Frontal cortex (tissue), 4 donors: ENCODE data around the gene HPCAL1. TPM values are rescaled to one million over a fixed set of nuclear protein-coding genes. Genes with fewer than 3 reads are reported as not detected.

Experiments used
- DNase-seq, 2 donors: peaks; one replicate each; pipeline ENCODE4 v3.0.0; 2012; ENCODE audit warnings: low spot score in 2 of 2
- FAIRE-seq: peaks from 2 replicates; lab custom pipeline; 2012; peaks lifted over from hg19 to GRCh38; lab: Jason Lieb, UNC
- total RNA-seq: library from RNA; depleted of rRNA; stranded (reverse); fragments of >200 nt; gene quantifications from one replicate; pipeline ENCODE4 v1.2.3, GENCODE V29; 2014
- donor health status: control.
- donor health status: control.
- donor health status: control.

HPCAL1 gene
- total RNA-seq, 1 donor from 2014 or later, result 26.5 TPM

DNA sequence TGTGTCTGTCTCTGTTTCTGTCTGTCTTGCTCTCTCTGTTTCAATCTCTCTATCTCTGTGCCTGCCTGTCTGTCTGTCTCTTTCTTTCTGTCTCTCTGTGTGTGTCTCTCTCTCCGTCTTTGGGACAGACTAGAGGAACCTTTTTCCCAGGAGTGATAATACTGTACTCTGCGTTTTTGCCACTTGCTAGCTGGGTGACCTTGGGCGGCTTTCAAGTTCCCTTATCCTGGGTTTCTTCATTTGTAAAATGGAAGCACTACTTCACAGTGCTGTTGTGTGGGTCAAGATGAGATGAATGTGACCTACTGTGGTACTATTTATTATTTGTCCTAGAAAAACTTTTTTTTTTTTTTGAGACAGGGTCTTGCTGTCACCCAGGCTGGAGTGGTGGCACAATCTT is 42.4 kb downstream of the HPCAL1 start:
- FAIRE-seq, result no peak
- DNase-seq, result no peak

DNA sequence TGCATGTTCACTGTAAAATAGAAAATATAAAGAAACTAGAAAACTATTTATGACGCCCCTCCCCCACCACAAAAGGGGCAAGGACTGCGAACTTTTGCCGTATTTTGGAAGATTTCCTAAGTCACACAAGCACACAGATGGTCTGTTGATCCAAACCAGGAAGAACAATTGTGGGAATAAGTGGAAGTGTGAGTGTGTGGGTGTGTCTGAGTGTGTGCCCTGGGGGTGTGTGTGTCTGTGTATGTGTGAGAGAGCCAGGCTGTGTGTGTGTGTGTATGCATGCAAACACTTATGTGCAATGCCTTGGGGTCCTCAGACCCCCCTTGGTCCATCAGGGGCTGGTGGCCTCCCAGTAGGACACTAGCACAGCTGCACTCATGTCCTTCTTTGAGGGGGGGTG is 43.1 kb downstream of the HPCAL1 start:
- no peak for FAIRE-seq
- DNase-seq, result no peak

DNA sequence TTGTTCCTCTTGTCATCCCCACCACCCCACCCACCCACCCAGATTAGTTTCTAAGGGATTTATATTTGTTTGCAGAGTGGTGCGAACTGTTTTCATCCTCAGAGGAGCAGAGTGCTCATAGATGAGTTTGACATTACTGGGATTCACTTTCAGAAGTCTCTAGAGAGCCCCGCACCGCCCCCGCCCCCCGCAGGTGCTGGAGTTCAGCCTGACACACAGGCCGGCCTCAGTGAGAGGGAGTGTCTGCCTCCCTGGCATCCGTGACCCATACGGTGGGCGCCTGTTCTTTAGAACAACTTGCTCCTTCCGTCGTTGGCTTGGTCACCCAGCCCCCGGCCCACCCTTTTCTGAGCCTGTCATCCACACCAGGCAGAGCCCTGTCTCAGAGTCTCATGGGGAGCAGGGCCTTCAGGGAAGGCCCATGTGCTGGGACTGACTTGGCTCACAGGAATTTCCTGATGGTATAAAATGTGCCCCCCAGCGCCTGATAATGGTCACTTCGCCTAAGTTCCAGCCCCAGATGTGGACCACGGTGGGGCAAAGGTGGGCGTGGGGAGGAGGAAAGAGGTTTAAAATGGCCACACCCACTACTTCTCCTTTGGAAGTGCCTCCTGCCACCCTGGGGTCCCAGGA is 44.3 kb downstream of the HPCAL1 start:
- FAIRE-seq, result no peak
- DNase-seq, result no peak

DNA sequence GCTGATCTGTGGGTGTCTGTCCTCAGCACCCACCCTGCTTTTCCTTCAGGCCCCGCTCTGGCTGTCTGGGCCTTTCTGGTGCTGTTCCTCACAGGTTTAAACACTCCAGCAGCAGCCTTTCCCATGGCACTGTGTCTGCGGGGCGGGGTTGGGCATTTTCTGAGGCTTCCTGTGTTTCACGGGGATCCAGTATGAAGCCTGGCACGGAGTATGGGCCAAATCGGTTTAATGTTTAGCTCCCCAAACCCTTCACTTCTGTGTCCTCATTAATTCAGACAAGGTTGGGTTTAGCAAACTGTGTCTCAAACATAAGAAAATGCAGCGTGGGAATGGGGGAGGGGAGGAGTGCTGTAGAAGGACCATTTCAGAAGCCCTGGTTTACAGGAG is 44.9 kb downstream of the HPCAL1 start:
- FAIRE-seq, result no peak
- no peak for DNase-seq

DNA sequence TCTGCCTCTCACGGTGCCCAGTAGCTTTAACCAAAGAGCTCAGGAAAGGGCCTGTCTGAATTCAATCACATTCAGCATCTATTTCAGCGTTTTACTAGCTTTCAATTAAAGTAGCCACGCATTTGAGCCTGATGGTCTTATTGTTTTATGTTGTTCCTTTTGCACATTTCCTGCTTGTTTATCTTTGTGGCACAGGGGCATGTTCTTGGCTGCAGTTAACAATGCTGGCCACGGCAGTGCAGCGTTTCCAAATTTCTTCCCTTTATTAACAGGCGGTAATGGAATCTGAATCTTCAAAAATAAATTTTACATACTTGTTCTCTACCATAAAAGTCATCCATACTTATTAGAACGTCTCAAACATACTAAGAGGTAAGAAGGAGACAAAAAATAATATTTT is 46.2 kb downstream of the HPCAL1 start:
- DNase-seq (no peak), FAIRE-seq (no peak)

DNA sequence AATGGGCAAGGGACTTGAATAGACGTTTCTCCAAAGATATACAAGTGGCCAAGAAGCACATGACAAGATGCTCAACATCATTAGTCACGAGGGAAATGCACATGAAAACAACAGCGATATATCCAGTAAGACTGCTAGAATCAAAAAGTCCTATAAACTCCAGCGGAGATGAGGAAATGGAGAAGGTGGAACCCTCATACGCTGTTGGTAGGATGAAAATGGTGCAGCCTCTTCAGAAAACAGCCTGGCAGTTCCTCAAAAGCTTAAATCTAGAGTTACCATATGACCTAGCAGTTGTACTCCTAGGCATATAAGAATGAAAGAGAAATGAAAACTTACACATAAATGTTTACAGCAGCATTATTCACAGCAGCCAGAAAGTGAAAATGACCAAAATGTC is 48.1 kb downstream of the HPCAL1 start:
- no peak for DNase-seq
- no peak for FAIRE-seq

DNA sequence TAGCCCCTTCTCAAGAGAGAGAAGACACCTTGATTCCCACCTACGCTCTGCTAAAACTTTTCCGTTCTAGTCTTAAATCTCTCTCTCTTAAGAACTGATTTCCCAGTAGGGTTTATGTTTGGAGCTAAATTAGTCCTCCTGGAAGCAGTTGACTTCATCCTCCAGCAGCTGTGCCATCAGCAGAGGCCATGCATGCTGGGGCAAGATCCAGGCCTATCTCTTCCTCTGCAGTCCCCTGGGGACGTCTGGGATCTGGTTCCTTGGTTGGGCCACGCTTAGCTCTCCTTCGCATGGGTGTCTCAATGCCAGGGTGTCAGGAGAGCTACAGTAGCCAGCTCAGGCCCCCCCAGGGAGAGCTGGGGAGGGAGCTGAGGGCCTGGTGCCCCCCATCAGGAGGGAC is 49.7 kb downstream of the HPCAL1 start:
- FAIRE-seq (no peak), DNase-seq (no peak)

DNA sequence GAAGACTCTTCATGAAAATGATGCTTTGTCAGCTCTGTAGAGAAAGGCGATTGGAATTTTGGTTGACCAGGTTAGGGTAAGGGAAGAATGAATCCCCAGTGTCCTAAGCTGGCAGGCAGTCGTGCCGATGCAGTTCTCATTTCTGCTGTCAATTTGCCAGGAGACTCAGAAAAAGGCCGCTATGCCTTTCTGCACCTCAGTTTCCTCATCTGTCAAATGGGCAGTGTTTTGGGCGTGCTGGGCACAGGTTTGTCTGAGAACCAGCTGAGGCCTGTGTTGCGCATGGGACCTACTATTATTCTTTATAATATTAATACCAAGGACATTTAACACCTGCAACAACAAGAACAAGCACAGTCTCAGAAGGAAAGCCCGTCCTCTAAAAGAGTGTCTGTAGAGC is 50.3 kb downstream of the HPCAL1 start:
- DNase-seq, result no peak
- FAIRE-seq, result no peak

DNA sequence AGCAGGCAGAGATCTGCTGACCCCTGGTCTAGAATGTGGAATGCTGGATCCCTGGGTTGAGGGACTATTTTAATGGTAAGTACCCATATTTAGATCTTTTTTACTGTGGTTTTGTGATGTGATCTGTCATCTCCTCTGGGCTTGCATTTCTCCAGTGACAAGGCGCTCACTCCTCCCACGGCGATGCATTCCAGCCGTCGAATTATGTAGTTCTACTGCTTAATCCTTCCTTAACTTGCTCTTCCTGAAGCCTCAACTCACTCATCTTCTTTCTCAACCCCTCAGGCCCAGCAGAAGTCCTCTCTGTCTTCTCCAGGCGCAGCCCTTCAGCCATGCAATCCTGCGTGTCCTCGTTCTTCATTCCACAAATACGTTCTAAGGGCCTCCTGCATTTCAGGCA is 51.2 kb downstream of the HPCAL1 start:
- no peak for FAIRE-seq

DNA sequence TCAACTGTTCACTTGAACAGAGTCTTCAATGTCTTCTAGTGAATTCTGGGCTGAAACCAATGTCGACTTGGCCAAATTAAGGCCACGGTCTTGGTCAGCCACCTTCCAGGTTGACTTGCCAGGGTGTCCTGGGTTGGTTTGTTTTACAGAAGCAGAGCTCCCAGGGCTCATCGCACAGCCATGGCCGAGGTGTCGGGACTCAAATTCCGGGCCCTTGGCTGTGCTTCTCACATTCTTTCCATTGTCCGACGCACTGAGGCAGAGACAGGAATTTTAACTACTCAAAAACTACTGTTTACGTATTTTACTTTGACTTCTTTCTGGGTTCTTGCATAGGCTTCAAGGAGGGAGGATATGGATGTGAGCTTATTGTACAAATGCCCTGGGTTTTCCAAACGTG is 51.7 kb downstream of the HPCAL1 start:
- FAIRE-seq (no peak), DNase-seq (no peak)

More for the DNA sequence above, 51.2 kb downstream of the HPCAL1 start:
- no peak for DNase-seq

DNA sequence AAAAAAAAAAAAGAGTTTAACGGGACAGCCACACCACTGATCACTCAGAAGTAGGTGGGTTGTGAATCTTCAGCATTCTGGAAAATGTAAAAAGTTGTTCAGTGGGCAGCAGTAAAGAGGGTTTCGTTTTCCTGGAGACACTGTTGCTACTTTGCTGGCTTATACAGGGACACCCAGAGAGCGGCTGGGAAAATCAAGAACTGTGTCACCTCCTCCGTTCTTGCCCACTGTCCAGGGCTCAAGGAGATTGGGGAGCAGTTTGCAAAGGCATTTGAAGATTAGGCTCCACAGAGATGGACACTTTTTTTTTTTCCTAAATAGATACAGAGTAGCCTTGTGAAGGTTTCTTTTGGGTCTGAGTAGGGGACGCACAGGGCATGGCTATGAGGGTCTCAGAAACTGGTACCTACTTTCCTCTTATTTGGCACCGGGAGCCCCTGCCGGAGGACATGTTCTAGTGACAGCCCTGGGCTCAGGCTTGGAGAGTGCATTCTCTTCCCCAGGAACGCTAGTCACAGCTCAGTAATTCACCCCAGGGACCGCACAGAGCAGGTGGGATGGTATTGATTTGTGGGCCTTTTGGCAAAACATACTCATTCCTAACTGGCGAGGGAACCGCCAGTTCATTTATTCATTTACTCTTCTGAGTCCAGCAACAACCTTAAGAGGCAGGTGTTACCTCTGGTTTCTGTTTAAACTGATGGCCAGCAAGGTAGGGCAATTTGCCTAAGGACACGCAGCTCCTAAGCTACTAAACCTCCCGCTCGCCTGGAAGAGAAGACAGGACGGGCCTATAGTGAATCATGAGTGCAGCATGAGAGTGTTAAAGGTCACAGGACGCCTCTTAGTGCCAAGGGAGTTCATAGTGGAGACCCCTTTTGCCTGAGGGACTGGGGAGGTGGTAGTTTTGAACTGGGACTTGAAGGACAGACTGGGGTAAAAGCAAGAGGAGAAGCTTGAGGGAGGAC is 53.1 kb downstream of the HPCAL1 start:
- DNase-seq, result no peak
- no peak for FAIRE-seq

DNA sequence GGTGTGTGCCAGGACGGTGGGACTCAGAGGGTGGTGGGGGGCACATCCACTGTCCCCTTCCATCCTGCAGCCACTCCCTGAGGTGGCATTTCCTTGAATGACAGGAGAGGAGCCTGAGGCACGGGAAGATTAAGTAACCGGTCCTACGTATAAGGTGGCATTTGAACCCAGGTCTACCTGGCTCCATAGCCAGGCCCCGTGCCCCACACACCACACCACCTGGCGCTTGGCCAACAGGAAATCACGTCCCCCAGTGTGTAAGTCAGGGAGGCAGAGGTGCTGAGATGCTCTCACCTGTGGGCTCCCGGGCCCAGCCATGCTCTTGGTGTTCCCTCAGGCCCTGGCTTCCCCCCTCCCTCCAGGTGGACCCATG is 53.7 kb downstream of the HPCAL1 start:
- no peak for FAIRE-seq
- DNase-seq, result no peak

DNA sequence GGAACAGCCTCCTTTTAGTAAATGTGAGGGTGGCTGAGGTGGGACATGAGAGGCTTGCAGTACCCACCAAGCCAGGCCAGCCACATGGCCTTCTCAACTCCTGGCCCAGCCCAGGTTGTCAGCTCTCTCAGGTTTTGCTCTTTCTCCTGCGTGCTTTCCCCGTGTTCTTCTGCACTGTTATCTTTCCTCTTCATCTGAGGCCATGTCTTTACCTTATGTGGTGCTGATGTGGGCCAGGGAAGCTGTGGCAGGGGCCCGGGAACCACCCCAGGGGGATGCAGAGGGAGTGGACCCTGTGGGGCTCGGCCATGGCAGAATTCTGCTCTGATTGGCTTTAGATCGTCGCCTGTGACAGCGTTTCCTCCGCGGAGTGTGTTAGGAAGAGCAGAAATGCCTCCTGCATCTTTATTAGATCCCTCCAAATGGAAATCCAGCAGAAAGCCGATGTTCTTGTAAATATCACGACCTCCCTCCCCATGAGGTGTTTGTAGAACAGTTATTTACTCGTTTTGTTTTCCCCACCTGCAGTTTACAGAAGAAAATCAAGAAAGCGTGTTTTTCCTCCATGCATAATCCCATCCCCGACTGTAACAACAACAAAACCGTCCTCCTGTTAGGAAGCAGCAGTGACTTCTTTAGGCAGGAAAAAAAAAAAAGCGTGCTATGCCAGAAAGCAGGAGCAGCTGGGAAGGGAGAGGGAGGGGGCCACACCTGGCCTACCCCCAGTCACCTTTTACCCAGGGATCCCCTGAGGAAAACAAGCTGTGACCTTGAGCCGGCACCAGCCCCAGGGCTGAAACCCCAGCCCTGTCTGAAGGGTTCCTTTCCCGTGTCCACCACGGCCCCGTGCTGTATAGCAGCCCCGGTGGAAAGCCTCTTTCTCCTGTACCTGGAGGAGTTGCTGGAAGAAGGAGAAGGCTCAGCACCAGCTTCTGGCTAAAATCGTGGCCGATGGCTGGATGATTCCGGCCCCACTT is 54.8 kb downstream of the HPCAL1 start:
- DNase-seq (no peak), FAIRE-seq (no peak)

DNA sequence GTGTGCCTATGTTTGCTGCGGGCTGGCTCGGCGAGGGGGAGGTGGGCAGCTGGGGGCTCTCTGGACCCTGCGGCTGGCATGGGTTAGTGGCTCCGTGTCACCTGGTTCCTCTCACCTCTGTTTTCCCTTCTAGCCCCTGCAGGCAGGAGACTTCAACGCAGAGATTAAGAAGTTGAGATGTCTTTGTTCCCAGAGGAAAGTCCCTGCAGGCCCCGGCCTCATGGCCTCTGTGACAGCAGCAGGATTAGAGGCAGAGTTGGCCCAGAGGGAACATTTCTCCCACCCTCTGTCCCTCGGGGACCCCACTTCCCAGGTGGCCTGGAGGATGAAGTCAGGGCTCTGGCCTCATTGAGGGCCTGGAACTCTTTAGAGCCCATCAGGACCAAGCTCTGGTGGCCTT is 56.5 kb downstream of the HPCAL1 start:
- FAIRE-seq (no peak), DNase-seq (no peak)

DNA sequence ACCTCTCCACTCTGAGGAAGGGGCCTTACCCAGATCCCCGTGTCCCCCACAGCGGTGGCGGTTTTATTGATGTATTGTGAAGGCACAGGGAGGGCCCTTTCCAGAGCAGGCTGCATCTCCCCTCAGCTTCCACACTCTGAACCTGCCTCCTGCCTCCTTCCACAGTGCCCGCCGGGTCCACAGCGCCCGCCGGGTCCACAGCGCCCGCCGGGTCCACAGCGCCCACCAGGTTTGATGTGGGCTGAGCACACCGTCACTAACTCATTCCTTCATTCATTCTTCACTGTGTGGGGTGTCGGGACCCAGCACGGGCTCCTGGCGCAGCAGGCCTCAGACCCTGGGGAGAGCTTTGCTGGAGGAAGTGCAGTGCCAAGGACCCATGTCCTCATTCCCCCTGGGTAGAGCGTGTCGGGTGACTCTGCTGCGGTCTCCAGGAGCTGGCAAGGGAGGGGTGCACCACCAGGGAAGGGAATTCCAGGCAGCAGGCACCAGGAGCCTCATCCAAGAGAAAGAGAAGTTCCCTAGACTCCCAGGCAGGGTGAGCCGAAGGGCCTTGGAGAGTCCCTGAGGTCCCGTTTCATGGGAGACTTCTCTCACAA is 57.1 kb downstream of the HPCAL1 start:
- no peak for DNase-seq
- FAIRE-seq, result no peak

DNA sequence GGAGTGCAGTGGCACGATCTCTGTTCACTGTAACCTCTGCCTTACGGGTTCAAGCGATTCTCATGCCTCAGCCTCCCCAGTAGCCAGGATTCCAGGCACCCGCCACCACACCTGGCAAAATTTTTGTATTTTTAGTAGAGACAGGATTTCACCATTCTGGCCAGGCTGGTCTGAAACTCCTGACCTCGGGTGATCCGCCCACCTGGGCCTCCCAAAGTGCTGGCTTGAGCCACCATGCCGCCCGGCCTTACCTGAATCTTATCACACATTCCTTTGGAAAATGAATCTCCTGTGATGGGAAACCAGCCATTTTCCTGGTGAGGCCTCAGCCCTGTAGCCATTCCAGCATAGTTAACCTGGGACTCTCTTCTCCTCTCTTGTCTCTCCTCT is 57.8 kb downstream of the HPCAL1 start:
- no peak for FAIRE-seq
- DNase-seq, result no peak

DNA sequence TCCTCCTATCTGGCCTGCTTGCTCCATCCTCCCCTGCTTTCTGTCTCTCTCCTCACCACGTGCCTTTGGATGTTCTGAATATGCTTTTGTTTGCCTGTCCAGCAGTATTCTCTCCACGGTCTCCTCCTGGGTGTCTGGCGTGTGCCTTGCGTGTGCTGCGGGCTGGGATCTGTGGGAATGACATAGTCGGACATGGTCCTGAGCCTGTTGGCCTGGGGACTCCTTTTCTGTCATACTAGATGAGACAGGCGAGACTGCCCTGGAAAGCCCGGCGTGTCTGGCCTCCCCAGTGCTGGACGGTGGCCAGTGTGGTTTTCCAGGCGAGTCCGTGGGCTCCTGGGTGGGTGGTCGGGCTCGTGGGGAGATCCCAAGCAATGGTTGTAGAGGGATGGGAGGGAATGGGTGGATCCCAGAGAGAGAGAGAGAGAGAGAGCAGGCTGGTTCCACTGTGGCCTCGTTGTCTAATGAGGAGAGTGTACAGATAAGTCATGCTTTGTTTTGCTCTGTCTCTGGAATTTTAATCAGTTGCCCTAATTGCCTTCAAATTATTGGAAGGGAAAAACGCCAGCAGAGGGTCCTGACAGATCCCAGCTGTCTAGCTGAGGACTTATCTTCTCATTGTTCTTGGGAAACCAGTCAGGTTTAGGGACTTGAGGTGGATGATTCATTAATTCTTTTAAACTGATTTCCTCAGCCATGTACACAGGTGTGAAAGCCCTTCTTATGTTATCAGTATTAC is 58.3 kb downstream of the HPCAL1 start:
- peak in 1 of 2 donors; percentile 56 for DNase-seq
- FAIRE-seq, result no peak

DNA sequence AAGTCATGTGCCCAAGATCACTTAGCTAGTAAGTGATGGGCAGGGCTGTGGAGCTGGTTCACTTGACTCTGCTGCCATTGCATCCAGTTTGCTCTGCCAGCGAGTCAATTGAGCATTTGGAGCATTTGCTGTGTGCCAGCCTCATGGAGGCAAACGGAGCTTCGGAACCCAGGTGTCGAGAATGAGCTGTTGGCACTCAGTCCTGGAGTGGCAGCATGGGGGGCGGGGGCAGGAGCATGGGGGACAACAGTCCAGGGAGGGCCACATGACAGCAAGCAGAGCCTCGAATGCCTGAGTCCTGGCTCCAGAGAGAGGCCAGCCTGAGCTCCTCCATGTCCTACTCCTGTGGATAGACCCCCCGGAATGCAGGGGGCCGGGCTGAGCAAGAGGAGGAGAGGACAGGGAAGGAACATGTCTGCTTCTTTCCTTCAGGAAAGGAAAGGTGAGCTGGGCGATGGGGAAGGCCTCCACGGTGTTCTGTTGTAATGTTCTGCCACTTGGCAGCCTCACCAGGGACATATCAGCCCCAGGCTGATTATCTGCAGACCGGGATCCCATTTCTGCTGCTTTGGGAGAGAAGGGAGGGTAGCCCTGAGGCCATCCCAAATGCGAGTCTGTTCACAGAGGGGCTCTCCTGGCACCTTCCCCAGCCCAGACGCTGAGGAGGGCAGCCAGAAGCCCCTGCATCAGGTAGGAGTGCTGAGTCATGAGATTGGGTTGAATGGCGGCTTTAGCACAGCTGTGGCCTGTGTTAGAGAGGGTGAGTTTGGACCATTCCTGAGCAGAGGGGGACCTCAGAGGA is 59.6 kb downstream of the HPCAL1 start:
- no peak for DNase-seq

More for the DNA sequence above, 59.6 kb downstream of the HPCAL1 start:
- no peak for FAIRE-seq
